Endothelial cell of umbilical vein (primary cell): ENCODE measurements around the gene SOHLH1. TPM values are rescaled to one million over a fixed set of nuclear protein-coding genes. Genes with fewer than 3 reads are reported as not detected.

Experiments
- BruUV-seq: library from RNA; stranded (reverse); fragments of 400-500 nt; replicated peaks from 2 replicates; lab custom pipeline; 2021; lab: Mats Ljungman, UMichigan
- CTCF ChIA-PET: fragments of 300-600, 350-600 bp; sonication (Branson Sonifier 250); formaldehyde crosslinking; loops from one replicate; lab custom pipeline; 2021; ENCODE audit warnings: antibody characterized with exemption, inconsistent platforms; lab: Charles Lee
- POLR2A ChIA-PET: fragments of 300-600, 350-600 bp; sonication (Branson Sonifier 250); formaldehyde crosslinking; loops from one replicate; lab custom pipeline; 2021; ENCODE audit warnings: antibody characterized with exemption, inconsistent platforms; lab: Charles Lee
- DNase-seq: peaks from one replicate; pipeline ENCODE4 v3.0.0-alpha.2; 2011; ENCODE audit warnings: low read depth, low spot score
- FAIRE-seq: peaks from 2 replicates; lab custom pipeline; 2011; peaks lifted over from hg19 to GRCh38; lab: Jason Lieb, UNC
- H2AFZ ChIP-seq: 2 replicates; pipeline ENCODE4 v1.6.0; 2012; ENCODE audit warnings: low read depth, low read length, control low read depth, inconsistent platforms
- H3K27ac ChIP-seq: 2 replicates; pipeline ENCODE4 v1.5.1; 2011; ENCODE audit warnings: low read depth, mild to moderate bottlenecking, control low read depth, low read length, moderate library complexity; ENCODE audit not compliant: insufficient read depth
- H3K27me3 ChIP-seq, 2 experiments: 2 replicates each; pipeline versions ENCODE4 v1.6.0 to v1.6.1; 2011; ENCODE audit warnings: low read length in 2 of 2, mixed read lengths in 1 of 2; ENCODE audit not compliant: control insufficient read depth in 2 of 2, insufficient read depth in 2 of 2
- H3K36me3 ChIP-seq, 2 experiments: 2 replicates in 1 of 2; 3 replicates in 1 of 2; pipeline ENCODE4 v1.5.1; 2011; ENCODE audit warnings: low read length in 2 of 2, mild to moderate bottlenecking in 1 of 2, moderate library complexity in 1 of 2; ENCODE audit not compliant: control insufficient read depth in 2 of 2, insufficient read depth in 2 of 2; ENCODE audit errors: extremely low read depth in 1 of 2
- H3K4me1 ChIP-seq: 3 replicates; pipeline ENCODE4 v1.5.1; 2011; ENCODE audit warnings: mild to moderate bottlenecking, low read length; ENCODE audit not compliant: control insufficient read depth, insufficient read depth; ENCODE audit errors: extremely low read depth
- H3K4me2 ChIP-seq: 2 replicates; pipeline ENCODE4 v1.6.1; 2011; ENCODE audit warnings: low read length, control low read depth, mixed read lengths; ENCODE audit not compliant: insufficient read depth
- H3K4me3 ChIP-seq, 3 experiments: fragments of 200-600 bp in 1 of 3; sonication (generic), shearing (Covaris generic) in 1 of 3; replicated peaks in 1 of 3; 2 replicates each; pipeline ENCODE4 v1.5.1; 2011 to 2016; ENCODE audit warnings: control low read depth in 3 of 3, low read length in 3 of 3, mild to moderate bottlenecking in 2 of 3, inconsistent platforms in 1 of 3, low read depth in 1 of 3, moderate library complexity in 1 of 3; ENCODE audit not compliant: insufficient read depth in 1 of 3
- H3K79me2 ChIP-seq: 2 replicates; pipeline ENCODE4 v1.6.0; 2012; ENCODE audit warnings: low read length, inconsistent platforms; ENCODE audit not compliant: control insufficient read depth, insufficient read depth
- H3K9ac ChIP-seq: replicated peaks from 2 replicates; pipeline ENCODE3; 2011; ENCODE audit warnings: low read length, control low read depth; ENCODE audit not compliant: insufficient read depth; ENCODE audit errors: extremely low read depth
- H3K9me1 ChIP-seq: replicated peaks from 3 replicates; pipeline ENCODE4 v1.6.0; 2011; ENCODE audit warnings: mild to moderate bottlenecking, low read length; ENCODE audit not compliant: control insufficient read depth, insufficient read depth; ENCODE audit errors: extremely low read depth
- H3K9me3 ChIP-seq: replicated peaks from 2 replicates; pipeline ENCODE4 v1.5.1; 2012; ENCODE audit warnings: low read length, inconsistent platforms; ENCODE audit not compliant: control insufficient read depth, insufficient read depth
- H4K20me1 ChIP-seq: replicated peaks from 2 replicates; pipeline ENCODE3; 2011; ENCODE audit warnings: mild to moderate bottlenecking, low read length; ENCODE audit not compliant: control insufficient read depth, insufficient read depth; ENCODE audit errors: extremely low read depth
- FOS ChIP-seq: IDR thresholded peaks from 2 replicates; pipeline ENCODE4 v1.6.1; 2011; ENCODE audit warnings: mild to moderate bottlenecking, low read length, moderate library complexity, borderline replicate concordance; ENCODE audit not compliant: insufficient read depth
- GATA2 ChIP-seq: IDR thresholded peaks from 2 replicates; pipeline ENCODE4 v1.7.0; 2011; ENCODE audit warnings: low read depth, mild to moderate bottlenecking, moderate library complexity, mixed read lengths, low read length; ENCODE audit not compliant: insufficient read length, insufficient read depth
- dilution Hi-C: fragments of 300-500 bp; cut with MboI; formaldehyde crosslinking; loops from one replicate; pipeline ENCODE4 v1.15.0; 2019; ENCODE audit warnings: low sequenced_read_pairs; ENCODE audit not compliant: extremely low pct_ligation_motif_present
- intact Hi-C: fragments of 100-400 bp; cut with micrococcal nuclease; formaldehyde crosslinking; loops from one replicate; pipeline ENCODE4 v1.10.0; 2022
- polyA plus RNA-seq, 4 experiments: library from polyadenylated mRNA; depleted of rRNA in 3 of 4; stranded (reverse) in 3 of 4; unstranded in 1 of 4; fragments of >200 nt; gene quantifications; 2 replicates each; pipeline versions ENCODE4 v1.2.1 to v1.2.3, GENCODE V29; 2011 to 2012; ENCODE audit warnings: missing spikeins in 1 of 4
- total RNA-seq: library from RNA; stranded (reverse); gene quantifications from 2 replicates; pipeline ENCODE4 v1.2.3, GENCODE V29; 2021
- TF ChIP-seq, protein P1 (sequence below), 2 donors: IDR thresholded peaks; 1 replicate in 1 of 2; 2 replicates in 1 of 2; pipeline ENCODE4 v1.5.1; 2011; ENCODE audit warnings: low read length in 2 of 2, mild to moderate bottlenecking in 2 of 2, moderate library complexity in 2 of 2, control low read depth in 1 of 2, inconsistent platforms in 1 of 2, low read depth in 1 of 2; ENCODE audit not compliant: insufficient read depth in 1 of 2; ENCODE audit errors: extremely low read depth in 1 of 2

SOHLH1 gene
- total and polyA plus RNA-seq, 2 donors (not counting 3 experiments of a cell fraction or from before 2014, with no cell fraction given) = not detected

DNA sequence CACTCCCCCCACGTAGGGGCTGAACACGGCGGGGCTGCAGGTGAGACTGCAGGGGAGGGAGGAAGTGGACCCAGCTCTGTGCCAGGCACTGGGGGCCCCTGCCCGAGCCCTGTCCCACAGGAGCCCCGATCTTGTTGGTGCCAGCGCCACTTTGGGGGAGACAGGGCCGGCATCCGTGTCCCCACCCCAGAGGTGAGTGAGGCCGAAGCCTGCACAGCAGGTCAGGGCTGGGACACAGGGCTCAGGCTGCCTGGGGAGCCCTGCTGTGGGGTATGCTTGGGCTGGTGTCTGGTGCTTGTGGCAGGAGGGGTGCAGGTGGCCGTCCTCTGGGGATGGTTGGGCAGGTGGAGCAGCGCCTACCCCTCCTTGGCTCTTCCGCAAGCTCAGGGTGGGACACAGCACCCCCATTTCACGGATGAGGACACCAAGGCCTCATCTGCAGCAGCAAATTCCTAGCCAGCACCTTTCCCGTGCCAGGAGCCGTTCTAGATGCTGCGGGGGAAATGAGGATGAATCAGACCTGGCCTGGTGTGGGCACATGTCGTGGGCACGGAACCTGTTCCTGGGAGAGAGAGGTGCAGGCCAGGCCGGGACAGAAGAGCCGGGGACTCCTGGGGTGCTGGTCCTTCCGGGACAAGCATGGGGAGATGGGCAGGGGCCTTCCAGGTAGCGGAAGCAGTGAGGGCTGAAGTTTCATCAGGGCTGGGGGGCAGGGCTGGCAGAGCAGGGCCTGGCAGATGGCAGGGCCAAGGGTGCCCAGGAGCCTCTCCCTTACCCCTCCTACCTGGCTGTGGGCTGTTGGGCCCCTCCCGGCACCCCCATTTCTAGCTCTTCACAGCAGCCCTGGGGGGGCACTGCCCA lies 37.9 kb upstream of the SOHLH1 start:
- Histone ChIP-seq H3K4me1 (no peaks in the 10 kb centered on the region), H3K9me3 (no peaks in the 10 kb centered on the region), H3K4me2 (no peak overlapping the region), H3K79me2 (no peaks in the 10 kb centered on the region), H3K36me3 (no peaks in the 10 kb centered on the region), H2AFZ (no peak overlapping the region), H4K20me1 (no peaks in the 10 kb centered on the region), H3K27me3 (peaks cover 2 to 7% of the 10 kb centered on the region in 2 experiments), H3K4me3 (no peak overlapping the region), H3K27ac (no peak overlapping the region), H3K9ac (no peak overlapping the region), H3K9me1 (no peaks in the 10 kb centered on the region)
- intact Hi-C loops = loop anchor here (5.0 kb wide), 1 partner anchor 35 kb away; the partner anchor contains the start of gene KCNT1
- no peak for TF ChIP-seq GATA2
- TF ChIP-seq, protein P1, sequence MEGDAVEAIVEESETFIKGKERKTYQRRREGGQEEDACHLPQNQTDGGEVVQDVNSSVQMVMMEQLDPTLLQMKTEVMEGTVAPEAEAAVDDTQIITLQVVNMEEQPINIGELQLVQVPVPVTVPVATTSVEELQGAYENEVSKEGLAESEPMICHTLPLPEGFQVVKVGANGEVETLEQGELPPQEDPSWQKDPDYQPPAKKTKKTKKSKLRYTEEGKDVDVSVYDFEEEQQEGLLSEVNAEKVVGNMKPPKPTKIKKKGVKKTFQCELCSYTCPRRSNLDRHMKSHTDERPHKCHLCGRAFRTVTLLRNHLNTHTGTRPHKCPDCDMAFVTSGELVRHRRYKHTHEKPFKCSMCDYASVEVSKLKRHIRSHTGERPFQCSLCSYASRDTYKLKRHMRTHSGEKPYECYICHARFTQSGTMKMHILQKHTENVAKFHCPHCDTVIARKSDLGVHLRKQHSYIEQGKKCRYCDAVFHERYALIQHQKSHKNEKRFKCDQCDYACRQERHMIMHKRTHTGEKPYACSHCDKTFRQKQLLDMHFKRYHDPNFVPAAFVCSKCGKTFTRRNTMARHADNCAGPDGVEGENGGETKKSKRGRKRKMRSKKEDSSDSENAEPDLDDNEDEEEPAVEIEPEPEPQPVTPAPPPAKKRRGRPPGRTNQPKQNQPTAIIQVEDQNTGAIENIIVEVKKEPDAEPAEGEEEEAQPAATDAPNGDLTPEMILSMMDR (IDR thresholded peaks at IDR 0.05; ENCODE audit: extremely low read depth in 1 of 2, insufficient read depth in 1 of 2, low read depth in 1 of 2, low read length in 2 of 2) = no peak
- TF ChIP-seq FOS = no peak
- BruUV-seq = no TSS peak
- ChIA-PET CTCF (no interaction called here), POLR2A (no interaction called here)
- dilution Hi-C loops = no loop called here
- DNase-seq (no peak), FAIRE-seq (no peak)
